Endothelial cell (in vitro differentiated cells): ENCODE data around the gene RSPRY1. TPM values are rescaled to one million over a fixed set of nuclear protein-coding genes. Genes with fewer than 3 reads are reported as not detected.

ENCODE experiments used
- DNase-seq: peaks from one replicate; pipeline ENCODE4 v3.0.0; 2021; ENCODE audit warnings: low spot score
- H3K27ac Mint-ChIP-seq: one replicate; pipeline ENCODE4 v1.8.0; 2021; ENCODE audit warnings: mixed read lengths, inconsistent platforms; ENCODE audit not compliant: unreplicated experiment
- H3K27me3 Mint-ChIP-seq: one replicate; pipeline ENCODE4 v1.8.0; 2021; ENCODE audit warnings: mild to moderate bottlenecking, moderate library complexity, mixed read lengths, inconsistent platforms; ENCODE audit not compliant: unreplicated experiment
- H3K36me3 Mint-ChIP-seq: one replicate; pipeline ENCODE4 v1.8.0; 2021; ENCODE audit warnings: mild to moderate bottlenecking, low read depth, mixed read lengths, inconsistent platforms; ENCODE audit not compliant: unreplicated experiment
- H3K4me1 Mint-ChIP-seq: one replicate; pipeline ENCODE4 v1.8.0; 2021; ENCODE audit warnings: mild to moderate bottlenecking, mixed read lengths, inconsistent platforms; ENCODE audit not compliant: unreplicated experiment
- H3K4me3 Mint-ChIP-seq: one replicate; pipeline ENCODE4 v1.8.0; 2021; ENCODE audit warnings: mild to moderate bottlenecking, mixed read lengths, inconsistent platforms; ENCODE audit not compliant: unreplicated experiment
- H3K9me3 Mint-ChIP-seq: one replicate; pipeline ENCODE4 v1.8.0; 2021; ENCODE audit warnings: mixed read lengths, inconsistent platforms; ENCODE audit not compliant: unreplicated experiment
- CTCF ChIP-seq: fragments of 200-600 bp; sonication (generic); IDR thresholded peaks from one replicate; pipeline ENCODE4 v1.5.0; 2021; ENCODE audit warnings: antibody characterized with exemption; ENCODE audit not compliant: unreplicated experiment
- total RNA-seq: library from RNA; stranded (reverse); fragmentation: NEBNext Ultra II Directional; extraction: Animal tissue kit (Norgen Biotek cat#: 25700); gene quantifications from one replicate; pipeline ENCODE4 v1.2.1, GENCODE V29; 2021; ENCODE audit not compliant: unreplicated experiment

The RSPRY1 gene
- total RNA-seq, 1 donor from 2014 or later: 63.0 TPM

GRCh38 chr16:57260294-57260929 lies 74.3 kb downstream of the RSPRY1 start:
- Mint-ChIP-seq H3K36me3 (peaks cover 5% of the 10 kb centered on the region), H3K27me3 (peaks cover 2% of the 10 kb centered on the region), H3K4me1 (peaks cover 21% of the 10 kb centered on the region), H3K4me3 (no peak overlapping the region), H3K9me3 (no peaks in the 10 kb centered on the region), H3K27ac (peak overlapping the region; percentile 95)
- DNase-seq: peak; percentile 27
- TF ChIP-seq CTCF: no peak

- no peaks in the 10 kb centered on the region for H3K9me3 Mint-ChIP-seq
- H3K27ac Mint-ChIP-seq: peak overlapping the region; percentile 30
- H3K4me1 Mint-ChIP-seq: peaks cover 25% of the 10 kb centered on the region
- TF ChIP-seq CTCF: no peak
- no peak overlapping the region for H3K4me3 Mint-ChIP-seq
- H3K27me3 Mint-ChIP-seq: peaks cover 4% of the 10 kb centered on the region
- H3K36me3 Mint-ChIP-seq: no peaks in the 10 kb centered on the region
- DNase-seq: no peak
These were observed 75.7 kb downstream of the RSPRY1 start for GRCh38 chr16:57261806-57262205.

- TF ChIP-seq CTCF: no peak
- Mint-ChIP-seq H3K27ac (peak overlapping the region; percentile 30), H3K36me3 (no peaks in the 10 kb centered on the region), H3K4me3 (peak overlapping the region; percentile 7), H3K9me3 (no peaks in the 10 kb centered on the region), H3K4me1 (peaks cover 23% of the 10 kb centered on the region), H3K27me3 (peaks cover 2% of the 10 kb centered on the region)
- DNase-seq: no peak
These were observed 76.9 kb downstream of the RSPRY1 start for GRCh38 chr16:57262841-57263540.

- TF ChIP-seq CTCF: no peak
- peaks cover 2% of the 10 kb centered on the region for H3K27me3 Mint-ChIP-seq
- H3K4me1 Mint-ChIP-seq: peaks cover 20% of the 10 kb centered on the region
- DNase-seq: no peak
- no peak overlapping the region for H3K27ac Mint-ChIP-seq
- no peaks in the 10 kb centered on the region for H3K9me3 Mint-ChIP-seq
- no peaks in the 10 kb centered on the region for H3K36me3 Mint-ChIP-seq
- H3K4me3 Mint-ChIP-seq: no peak overlapping the region
These were observed 77.6 kb downstream of the RSPRY1 start for GRCh38 chr16:57263541-57264351.

- DNase-seq: no peak
- Mint-ChIP-seq H3K9me3 (no peaks in the 10 kb centered on the region), H3K27me3 (peaks cover 2% of the 10 kb centered on the region), H3K4me1 (peaks cover 17% of the 10 kb centered on the region), H3K4me3 (no peak overlapping the region), H3K27ac (no peak overlapping the region), H3K36me3 (no peaks in the 10 kb centered on the region)
- TF ChIP-seq CTCF: no peak
These were observed 78.3 kb downstream of the RSPRY1 start for GRCh38 chr16:57264381-57264780.
